ENCODE data around the gene YJU2. TPM values are rescaled to one million over a fixed set of nuclear protein-coding genes. Genes with fewer than 3 reads are reported as not detected.
"Not testable (repeated sequence)": the region's sequence is repeated elsewhere in the genome, so short reads cannot be mapped to it uniquely, and the experiment has no call there.

The YJU2 gene
- polyA plus RNA-seq, 1 of the 3 experiments (the other 2 are of a cell fraction) = 29.0 TPM

- H2AFZ ChIP-seq (ENCODE audit: low read depth); H3K27ac ChIP-seq (ENCODE audit: low read depth in 2 of 2, low read length in 1 of 2); H3K79me2 ChIP-seq (ENCODE audit: insufficient read depth); H3K4me3 ChIP-seq (ENCODE audit: low read depth in 2 of 2, low read length in 1 of 2); H3K9me2 ChIP-seq; H3K4me2 ChIP-seq; POLR2A ChIA-PET; H3F3A ChIP-seq (replicated peaks; ENCODE audit: insufficient read depth); H3K9ac ChIP-seq; H3K9me3 ChIP-seq; H4K20me1 ChIP-seq (ENCODE audit: insufficient read depth); H3K4me1 ChIP-seq (ENCODE audit: control insufficient read depth in 1 of 2, insufficient read depth in 2 of 2, low read depth in 1 of 2, low read length in 1 of 2); H3K27me3 ChIP-seq (ENCODE audit: insufficient read depth); H3K36me3 ChIP-seq (replicated peaks in 1 of 2; ENCODE audit: control insufficient read depth in 1 of 2, insufficient read depth in 2 of 2, low read length in 1 of 2); DNase-seq: not testable (repeated sequence)
- WGBS (ENCODE audit: low lambda C conversion rate) = 66% methylated on average over 16 of the region's 16 CpGs
- CTCF ChIA-PET = interaction anchor here (1.0 kb wide), 1 partner anchor 115 kb away, joined by 3 read pairs; no protein-coding TSS in a partner anchor
These were observed 9.4 kb upstream of the YJU2 start for GRCh38 chr19:4237510-4237909.

- WGBS (ENCODE audit: low lambda C conversion rate) = 45% methylated on average over 3 of the region's 4 CpGs
- Histone ChIP-seq H3K27me3 (ENCODE audit: insufficient read depth) (no peaks in the 10 kb centered on the region; the same call in 1 of the 2 replicates), H3K79me2 (ENCODE audit: insufficient read depth) (no peaks in the 10 kb centered on the region), H3K9me3 (peaks cover 3% of the 10 kb centered on the region; the same call in 1 of the 2 replicates), H3K4me3 (ENCODE audit: low read depth in 2 of 2, low read length in 1 of 2) (no peak overlapping the region), H3K9me2 (no peaks in the 10 kb centered on the region), H4K20me1 (ENCODE audit: insufficient read depth) (no peaks in the 10 kb centered on the region), H3K4me1 (ENCODE audit: control insufficient read depth in 1 of 2, insufficient read depth in 2 of 2, low read depth in 1 of 2, low read length in 1 of 2) (no peaks in the 10 kb centered on the region), H3K4me2 (no peak overlapping the region), H3F3A (replicated peaks; ENCODE audit: insufficient read depth) (no peaks in the 10 kb centered on the region), H3K27ac (ENCODE audit: low read depth in 2 of 2, low read length in 1 of 2) (no peak overlapping the region), H2AFZ (ENCODE audit: low read depth) (no peak overlapping the region), H3K9ac (no peak overlapping the region), H3K36me3 (replicated peaks in 1 of 2; ENCODE audit: control insufficient read depth in 1 of 2, insufficient read depth in 2 of 2, low read length in 1 of 2) (no peaks in the 10 kb centered on the region)
- ChIA-PET CTCF (no interaction called here), POLR2A (no interaction called here)
- no peak for DNase-seq
- TF ChIP-seq NFIC (IDR thresholded peaks at IDR 0.05; ENCODE audit: borderline replicate concordance) (no peak), FOXJ3 (CRISPR knock-in tag; IDR thresholded peaks at IDR 0.05) (no peak), GABPA (IDR thresholded peaks at IDR 0.05; ENCODE audit: low read depth) (no peak), TAF1 (IDR thresholded peaks at IDR 0.05; ENCODE audit: borderline replicate concordance, low read depth, low read length) (no peak), TCF12 (IDR thresholded peaks at IDR 0.05) (no peak), RXRA (IDR thresholded peaks at IDR 0.05; ENCODE audit: borderline replicate concordance, low read depth) (no peak), GATA2 (CRISPR knock-in tag; IDR thresholded peaks at IDR 0.05) (no peak), FOSL2 (IDR thresholded peaks at IDR 0.05; ENCODE audit: borderline replicate concordance, low read depth) (no peak), JUND (IDR thresholded peaks at IDR 0.05) (no peak), YY1 (IDR thresholded peaks at IDR 0.05; ENCODE audit: low read depth) (no peak), CTCF (IDR thresholded peaks at IDR 0.05) (no peak), EP300 (IDR thresholded peaks at IDR 0.05; ENCODE audit: borderline replicate concordance in 1 of 2, low read depth in 1 of 2, low read length in 1 of 2) (no peak), CHD2 (IDR thresholded peaks at IDR 0.05; ENCODE audit: low read length, partially characterized antibody) (no peak), MXI1 (IDR thresholded peaks at IDR 0.05; ENCODE audit: low read depth, low read length) (no peak)
These were observed 8.0 kb upstream of the YJU2 start for GRCh38 chr19:4238831-4239230.

All from SK-N-SH (cell line).